ENCODE results near the gene FGF14. TPM values are rescaled to one million over a fixed set of nuclear protein-coding genes. Genes with fewer than 3 reads are reported as not detected.

FGF14 gene
- total and polyA plus RNA-seq, 2 donors (not counting 1 experiment from before 2014, with no cell fraction given), result under 0.01 TPM; not detected in 1

- ATAC-seq (ENCODE audit: low read depth), result no peak
- H3K27ac Mint-ChIP-seq, result no peak overlapping the region
These were observed 368.5 kb downstream of the FGF14 start for GRCh38 chr13:102033386-102033785.

DNA sequence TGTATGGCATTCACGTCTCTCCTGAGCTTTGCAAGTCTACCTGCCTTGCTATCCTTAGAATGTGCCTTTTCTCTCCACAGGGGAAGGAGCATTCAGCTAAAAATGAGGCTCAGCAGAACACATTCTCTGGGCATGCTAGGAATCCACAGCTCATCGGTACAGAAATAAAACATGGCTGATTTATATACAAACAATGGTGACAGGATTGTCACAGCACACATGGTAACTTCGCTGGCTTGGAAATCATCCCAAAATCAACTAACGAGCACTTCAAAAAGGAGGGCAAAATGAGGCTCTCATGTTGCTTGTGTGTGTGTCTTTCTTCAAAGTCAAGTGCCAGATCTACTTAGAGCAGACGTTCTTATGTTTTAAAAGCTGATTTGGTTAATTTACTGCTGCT is 373.0 kb downstream of the FGF14 start:
- WGBS (ENCODE audit: insufficient coverage), result 94% methylated on average over 2 of the region's 5 CpGs
- ChIA-PET CTCF (no interaction called here), POLR2A (no interaction called here)
- ATAC-seq (ENCODE audit: low read depth) (no peak), DNase-seq (no peak)
- no peaks in the 10 kb centered on the region for H3K79me2 ChIP-seq (ENCODE audit: control insufficient read depth, insufficient read depth, low read length)
- no peaks in the 10 kb centered on the region for H3K4me1 ChIP-seq (ENCODE audit: control insufficient read depth in 2 of 2, insufficient read depth in 2 of 2, low read length in 2 of 2)
- intact Hi-C loops (cut with micrococcal nuclease), result no loop called here
- H3K27me3 ChIP-seq (replicated peaks in 1 of 4; ENCODE audit: control extremely low read depth in 1 of 4, control insufficient read depth in 3 of 4, insufficient read depth in 4 of 4, low read length in 3 of 4), result no peaks in the 10 kb centered on the region
- no peak overlapping the region for H2AFZ ChIP-seq (ENCODE audit: insufficient read depth, low read depth, low read length, poor library complexity, severe bottlenecking)
- no peak overlapping the region for H3K27ac ChIP-seq (ENCODE audit: low read length in 2 of 2)
- no peaks in the 10 kb centered on the region for H3K36me3 ChIP-seq (replicated peaks in 1 of 2; ENCODE audit: control extremely low read depth in 1 of 2, control insufficient read depth in 1 of 2, extremely low read depth in 1 of 2, insufficient read depth in 2 of 2, low read length in 1 of 2)
- H3K9me3 Mint-ChIP-seq (ENCODE audit: insufficient read depth), result no peaks in the 10 kb centered on the region
- no peak overlapping the region for H3K4me3 ChIP-seq (ENCODE audit: control extremely low read depth in 1 of 5, extremely low read depth in 1 of 5, insufficient read depth in 1 of 5, low read depth in 2 of 5, low read length in 4 of 5)
- no peak overlapping the region for H3K4me3 Mint-ChIP-seq
- no peaks in the 10 kb centered on the region for H3K4me1 Mint-ChIP-seq
- TF ChIP-seq CTCF (IDR thresholded peaks at IDR 0.05), result no peak
- TF ChIP-seq EZH2 (IDR thresholded peaks at IDR 0.05; ENCODE audit: borderline replicate concordance, insufficient read depth, low read depth, low read length, poor library complexity, severe bottlenecking), result no peak
- H3K27me3 Mint-ChIP-seq, result no peaks in the 10 kb centered on the region
- H3K9ac ChIP-seq (ENCODE audit: low read length), result no peak overlapping the region
- no peaks in the 10 kb centered on the region for H3K9me3 ChIP-seq (ENCODE audit: control extremely low read depth in 1 of 3, control insufficient read depth in 2 of 3, insufficient read depth in 1 of 3, low read length in 2 of 3)
- H4K20me1 ChIP-seq (ENCODE audit: control insufficient read depth, insufficient read depth, low read length, poor library complexity, severe bottlenecking), result no peaks in the 10 kb centered on the region
- no peak overlapping the region for H3K4me2 ChIP-seq (replicated peaks; ENCODE audit: low read depth, low read length, poor library complexity, severe bottlenecking)
- H3K27ac Mint-ChIP-seq, result no peak overlapping the region

More at GRCh38 chr13:102033386-102033785, 368.5 kb downstream of the FGF14 start:
- H3K79me2 ChIP-seq (ENCODE audit: control insufficient read depth, insufficient read depth, low read length), result no peaks in the 10 kb centered on the region
- no peak overlapping the region for H3K9ac ChIP-seq (ENCODE audit: low read length)
- intact Hi-C loops (cut with micrococcal nuclease), result no loop called here
- WGBS (ENCODE audit: insufficient coverage), result 97% methylated on average over 4 of the region's 7 CpGs
- H3K4me3 ChIP-seq (ENCODE audit: control extremely low read depth in 1 of 5, extremely low read depth in 1 of 5, insufficient read depth in 1 of 5, low read depth in 2 of 5, low read length in 4 of 5), result no peak overlapping the region
- H3K27ac ChIP-seq (ENCODE audit: low read length in 2 of 2), result no peak overlapping the region
- H3K4me3 Mint-ChIP-seq, result no peak overlapping the region
- no peak for DNase-seq
- H2AFZ ChIP-seq (ENCODE audit: insufficient read depth, low read depth, low read length, poor library complexity, severe bottlenecking), result no peak overlapping the region
- ChIA-PET POLR2A (no interaction called here), CTCF (no interaction called here)
- no peaks in the 10 kb centered on the region for H3K9me3 Mint-ChIP-seq (ENCODE audit: insufficient read depth)
- no peaks in the 10 kb centered on the region for H3K4me1 Mint-ChIP-seq
- no peaks in the 10 kb centered on the region for H3K36me3 ChIP-seq (replicated peaks in 1 of 2; ENCODE audit: control extremely low read depth in 1 of 2, control insufficient read depth in 1 of 2, extremely low read depth in 1 of 2, insufficient read depth in 2 of 2, low read length in 1 of 2)
- H4K20me1 ChIP-seq (ENCODE audit: control insufficient read depth, insufficient read depth, low read length, poor library complexity, severe bottlenecking), result no peaks in the 10 kb centered on the region
- no peaks in the 10 kb centered on the region for H3K27me3 Mint-ChIP-seq
- H3K4me2 ChIP-seq (replicated peaks; ENCODE audit: low read depth, low read length, poor library complexity, severe bottlenecking), result no peak overlapping the region
- no peaks in the 10 kb centered on the region for H3K27me3 ChIP-seq (replicated peaks in 1 of 4; ENCODE audit: control extremely low read depth in 1 of 4, control insufficient read depth in 3 of 4, insufficient read depth in 4 of 4, low read length in 3 of 4)
- TF ChIP-seq CTCF (IDR thresholded peaks at IDR 0.05), result no peak
- TF ChIP-seq EZH2 (IDR thresholded peaks at IDR 0.05; ENCODE audit: borderline replicate concordance, insufficient read depth, low read depth, low read length, poor library complexity, severe bottlenecking), result no peak
- no peaks in the 10 kb centered on the region for H3K4me1 ChIP-seq (ENCODE audit: control insufficient read depth in 2 of 2, insufficient read depth in 2 of 2, low read length in 2 of 2)
- no peaks in the 10 kb centered on the region for H3K9me3 ChIP-seq (ENCODE audit: control extremely low read depth in 1 of 3, control insufficient read depth in 2 of 3, insufficient read depth in 1 of 3, low read length in 2 of 3)

Data from B cell (primary cell).